Choroid plexus epithelial cell (primary cell): ENCODE data around the gene PURB.
A peak's percentile ranks its signal among the peaks of the same experiment; 100 is the strongest.

Experiments
- DNase-seq: peaks from one replicate; pipeline ENCODE4 v3.0.0-alpha.2; 2010; ENCODE audit warnings: low read depth
- H3K4me3 ChIP-seq: 2 replicates; pipeline ENCODE4 v1.5.1; 2011; ENCODE audit warnings: low read depth, mild to moderate bottlenecking, control low read depth, low read length, moderate library complexity
- CTCF ChIP-seq: conservative IDR thresholded peaks from 2 replicates; pipeline ENCODE4 v1.5.1; 2011; ENCODE audit warnings: low read depth, mild to moderate bottlenecking, control low read depth, inconsistent platforms, low read length, moderate library complexity

Gene PURB

GRCh38 chr7:44893710-44894234 is 8.4 kb upstream of the PURB start:
- H3K4me3 ChIP-seq = no peak overlapping the region
- no peak for TF ChIP-seq CTCF
- DNase-seq = peak; percentile 15

- DNase-seq = no peak
- no peak overlapping the region for H3K4me3 ChIP-seq
- TF ChIP-seq CTCF = no peak
Measured at GRCh38 chr7:44891791-44892190, 6.5 kb upstream of the PURB start.

- H3K4me3 ChIP-seq = no peak overlapping the region
- no peak for TF ChIP-seq CTCF
- DNase-seq = no peak
Measured at GRCh38 chr7:44891372-44891771, 6.0 kb upstream of the PURB start.

- no peak for TF ChIP-seq CTCF
- no peak overlapping the region for H3K4me3 ChIP-seq
- DNase-seq = no peak
Measured at GRCh38 chr7:44889086-44889781, 3.9 kb upstream of the PURB start.

GRCh38 chr7:44887293-44887692 is 2.0 kb upstream of the PURB start:
- DNase-seq = no peak
- no peak for TF ChIP-seq CTCF
- H3K4me3 ChIP-seq = no peak overlapping the region

- TF ChIP-seq CTCF = no peak
- peak overlapping the region; percentile 81 for H3K4me3 ChIP-seq
- peak; percentile 82 for DNase-seq
Measured at GRCh38 chr7:44884621-44885393, 523 bp downstream of the PURB start.
